Suprapubic skin (tissue), 4 donors: ENCODE data around the gene ADK.

Experiments used
- POLR2A ChIP-seq, 2 donors: fragments of 450-650 bp; IDR thresholded peaks; one replicate each; pipeline ENCODE4 v1.6.1; 2017; ENCODE audit warnings: antibody characterized with exemption in 2 of 2, mild to moderate bottlenecking in 2 of 2, moderate library complexity in 2 of 2
- POLR2AphosphoS5 ChIP-seq, 3 donors: sonication (generic); formaldehyde crosslinking; IDR thresholded peaks; one replicate each; pipeline ENCODE4 v1.6.1; 2017; ENCODE audit warnings: antibody characterized with exemption in 3 of 3
- TF ChIP-seq, protein P1 (sequence below), 2 donors: fragments of 200-600 bp in 1 of 2; fragments of 450-650 bp in 1 of 2; sonication (generic) in 1 of 2; IDR thresholded peaks; one replicate each; pipeline ENCODE4 v1.5.1; 2016 to 2019; ENCODE audit warnings: antibody characterized with exemption in 2 of 2, mild to moderate bottlenecking in 1 of 2, moderate library complexity in 1 of 2

DNA sequence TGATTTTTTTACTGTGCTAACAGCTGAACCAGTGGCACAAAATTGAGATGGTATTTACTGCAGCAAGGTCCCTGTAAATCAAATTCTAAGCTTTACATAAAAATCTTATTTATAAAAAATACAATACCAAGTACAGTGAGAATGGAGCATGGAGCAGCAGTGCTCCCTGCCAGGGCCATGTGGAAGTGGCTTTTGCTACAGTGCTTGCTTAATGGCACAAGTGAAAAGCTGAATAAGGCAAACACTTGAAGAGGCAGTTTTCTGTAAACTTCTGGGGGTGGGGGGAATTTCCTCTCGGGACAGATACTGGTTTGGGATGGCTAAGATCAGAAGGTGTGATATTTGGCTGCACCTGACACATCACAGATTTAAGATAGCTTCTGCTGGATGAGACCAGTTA, 27.9 kb upstream of the ADK start:
- TF ChIP-seq, protein P1, sequence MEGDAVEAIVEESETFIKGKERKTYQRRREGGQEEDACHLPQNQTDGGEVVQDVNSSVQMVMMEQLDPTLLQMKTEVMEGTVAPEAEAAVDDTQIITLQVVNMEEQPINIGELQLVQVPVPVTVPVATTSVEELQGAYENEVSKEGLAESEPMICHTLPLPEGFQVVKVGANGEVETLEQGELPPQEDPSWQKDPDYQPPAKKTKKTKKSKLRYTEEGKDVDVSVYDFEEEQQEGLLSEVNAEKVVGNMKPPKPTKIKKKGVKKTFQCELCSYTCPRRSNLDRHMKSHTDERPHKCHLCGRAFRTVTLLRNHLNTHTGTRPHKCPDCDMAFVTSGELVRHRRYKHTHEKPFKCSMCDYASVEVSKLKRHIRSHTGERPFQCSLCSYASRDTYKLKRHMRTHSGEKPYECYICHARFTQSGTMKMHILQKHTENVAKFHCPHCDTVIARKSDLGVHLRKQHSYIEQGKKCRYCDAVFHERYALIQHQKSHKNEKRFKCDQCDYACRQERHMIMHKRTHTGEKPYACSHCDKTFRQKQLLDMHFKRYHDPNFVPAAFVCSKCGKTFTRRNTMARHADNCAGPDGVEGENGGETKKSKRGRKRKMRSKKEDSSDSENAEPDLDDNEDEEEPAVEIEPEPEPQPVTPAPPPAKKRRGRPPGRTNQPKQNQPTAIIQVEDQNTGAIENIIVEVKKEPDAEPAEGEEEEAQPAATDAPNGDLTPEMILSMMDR (IDR thresholded peaks at IDR 0.05): no peak
- TF ChIP-seq POLR2A (IDR thresholded peaks at IDR 0.05) (no peak), POLR2AphosphoS5 (IDR thresholded peaks at IDR 0.05) (no peak)
